Cortex of kidney (tissue), 1 donor: Measurements from ENCODE around the gene TM4SF4.

Source experiments
- DNase-seq: peaks from one replicate; lab custom pipeline; 2025; lab: John Stamatoyannopoulos, UW

Gene TM4SF4

GRCh38 chr3:149481491-149481890 lies 7.0 kb downstream of the TM4SF4 start:
- no peak for DNase-seq

GRCh38 chr3:149486726-149487125 lies 12.2 kb downstream of the TM4SF4 start:
- no peak for DNase-seq

- no peak for DNase-seq
Measured at GRCh38 chr3:149487598-149488197, 13.2 kb downstream of the TM4SF4 start.

- DNase-seq = no peak
Measured at GRCh38 chr3:149489060-149489690, 14.7 kb downstream of the TM4SF4 start.

- no peak for DNase-seq
Measured at GRCh38 chr3:149490260-149490971, 15.9 kb downstream of the TM4SF4 start.

- no peak for DNase-seq
Measured at GRCh38 chr3:149493315-149494021, 19.0 kb downstream of the TM4SF4 start.

GRCh38 chr3:149494022-149494758 lies 19.7 kb downstream of the TM4SF4 start:
- DNase-seq = no peak

- no peak for DNase-seq
Measured at GRCh38 chr3:149494759-149495580, 20.5 kb downstream of the TM4SF4 start.

- no peak for DNase-seq
Measured at GRCh38 chr3:149495581-149496125, 21.2 kb downstream of the TM4SF4 start.

- no peak for DNase-seq
Measured at GRCh38 chr3:149496891-149497290, 22.4 kb downstream of the TM4SF4 start.

- DNase-seq = no peak
Measured at GRCh38 chr3:149497966-149498670, 23.6 kb downstream of the TM4SF4 start.

- DNase-seq = no peak
Measured at GRCh38 chr3:149501524-149501923, 27.0 kb downstream of the TM4SF4 start.

GRCh38 chr3:149502438-149502837 lies 27.9 kb downstream of the TM4SF4 start:
- no peak for DNase-seq

- no peak for DNase-seq
Measured at GRCh38 chr3:149506540-149506939, 32.0 kb downstream of the TM4SF4 start.

- DNase-seq = no peak
Measured at GRCh38 chr3:149506965-149507364, 32.5 kb downstream of the TM4SF4 start.

- no peak for DNase-seq
Measured at GRCh38 chr3:149507491-149508324, 33.2 kb downstream of the TM4SF4 start.

- DNase-seq = no peak
Measured at GRCh38 chr3:149509526-149509925, 35.0 kb downstream of the TM4SF4 start.

- DNase-seq = no peak
Measured at GRCh38 chr3:149510480-149510879, 36.0 kb downstream of the TM4SF4 start.

- DNase-seq = no peak
Measured at GRCh38 chr3:149511040-149511626, 36.6 kb downstream of the TM4SF4 start.
